ENCODE results near the gene TRDMT1. TPM values are rescaled to one million over a fixed set of nuclear protein-coding genes. Genes with fewer than 3 reads are reported as not detected.

TRDMT1 gene
- total and polyA plus RNA-seq, 12 donors, result 1.3 to 10.5 (median 4.9) TPM

- TF ChIP-seq CTCF (IDR thresholded peaks at IDR 0.05) (no peak), POLR2A (IDR thresholded peaks at IDR 0.05) (no peak)
- 74 to 89% (median 81%) methylated on average over 1 of the region's 1 CpG for WGBS, 4 donors
- Histone ChIP-seq H3K27me3 (no peaks in the 10 kb centered on the region), H3K9me3 (replicated peaks in 1 of 3) (no peaks in the 10 kb centered on the region), H3K4me1 (replicated peaks in 1 of 2) (no peaks in the 10 kb centered on the region), H3K4me3 (no peak overlapping the region), H3K36me3 (replicated peaks in 1 of 2) (no peaks in the 10 kb centered on the region), H3K27ac (no peak overlapping the region)
- no peak for DNase-seq
- intact Hi-C loops (cut with DNase I), result no loop called here
Measured at GRCh38 chr10:17209302-17209701, 7.8 kb upstream of the TRDMT1 start.

GRCh38 chr10:17208476-17208875 is 7.0 kb upstream of the TRDMT1 start:
- H3K27ac ChIP-seq, result no peak overlapping the region
- TF ChIP-seq POLR2A (IDR thresholded peaks at IDR 0.05) (no peak), CTCF (IDR thresholded peaks at IDR 0.05) (no peak)
- no peaks in the 10 kb centered on the region for H3K9me3 ChIP-seq (replicated peaks in 1 of 3)
- intact Hi-C loops (cut with DNase I), result no loop called here
- no peak overlapping the region for H3K4me3 ChIP-seq
- no peaks in the 10 kb centered on the region for H3K36me3 ChIP-seq (replicated peaks in 1 of 2)
- H3K4me1 ChIP-seq (replicated peaks in 1 of 2), result no peaks in the 10 kb centered on the region
- DNase-seq, result no peak
- H3K27me3 ChIP-seq, result no peaks in the 10 kb centered on the region

GRCh38 chr10:17206210-17206709 is 4.8 kb upstream of the TRDMT1 start:
- no peaks in the 10 kb centered on the region for H3K27me3 ChIP-seq
- H3K4me3 ChIP-seq, result no peak overlapping the region
- H3K36me3 ChIP-seq (replicated peaks in 1 of 2), result no peaks in the 10 kb centered on the region
- intact Hi-C loops (cut with DNase I), result no loop called here
- no peaks in the 10 kb centered on the region for H3K4me1 ChIP-seq (replicated peaks in 1 of 2)
- WGBS, 4 donors, result 66 to 71% (median 67%) methylated on average over 7 of the region's 7 CpGs
- no peaks in the 10 kb centered on the region for H3K9me3 ChIP-seq (replicated peaks in 1 of 3)
- DNase-seq, result no peak
- H3K27ac ChIP-seq, result no peak overlapping the region
- no peak for TF ChIP-seq CTCF (IDR thresholded peaks at IDR 0.05)

GRCh38 chr10:17203416-17203815 is 1.9 kb upstream of the TRDMT1 start:
- TF ChIP-seq CTCF (IDR thresholded peaks at IDR 0.05) (no peak), POLR2A (IDR thresholded peaks at IDR 0.05) (no peak)
- H3K4me1 ChIP-seq (replicated peaks in 1 of 2), result peaks cover 4 to 12% of the 10 kb centered on the region in 2 donors
- H3K36me3 ChIP-seq (replicated peaks in 1 of 2), result no peaks in the 10 kb centered on the region
- H3K9me3 ChIP-seq (replicated peaks in 1 of 3), result no peaks in the 10 kb centered on the region
- intact Hi-C loops (cut with DNase I), result no loop called here
- no peak overlapping the region for H3K27ac ChIP-seq
- H3K27me3 ChIP-seq, result no peaks in the 10 kb centered on the region
- no peak overlapping the region for H3K4me3 ChIP-seq
- WGBS, 4 donors, result 18 to 30% (median 22%) methylated on average over 3 of the region's 3 CpGs
- no peak for DNase-seq

Measured in adrenal gland (tissue), 12 donors.